HG03066 (cell line): ENCODE data around the gene OBP2A.
"Not testable (repeated sequence)": the region's sequence is repeated elsewhere in the genome, so short reads cannot be mapped to it uniquely, and the experiment has no call there.

ENCODE experiments used
- ATAC-seq: cut with Tn5 transposase; IDR thresholded peaks from one replicate; pipeline ENCODE4 v1.9.1; 2021; ENCODE audit warnings: low read depth; ENCODE audit not compliant: unreplicated experiment

Gene OBP2A

GRCh38 chr9:135509458-135509857, 36.5 kb upstream of the OBP2A start:
- ATAC-seq: no peak

GRCh38 chr9:135512241-135512603, 33.7 kb upstream of the OBP2A start:
- ATAC-seq: no peak

GRCh38 chr9:135512904-135513303, 33.0 kb upstream of the OBP2A start:
- no peak for ATAC-seq

GRCh38 chr9:135513351-135513846, 32.5 kb upstream of the OBP2A start:
- ATAC-seq: no peak

GRCh38 chr9:135513906-135514305, 32.0 kb upstream of the OBP2A start:
- not testable (repeated sequence) for ATAC-seq

GRCh38 chr9:135514342-135515082, 31.4 kb upstream of the OBP2A start:
- ATAC-seq: no peak

GRCh38 chr9:135515083-135515951, 30.6 kb upstream of the OBP2A start:
- no peak for ATAC-seq

GRCh38 chr9:135516132-135516860, 29.6 kb upstream of the OBP2A start:
- ATAC-seq: no peak

GRCh38 chr9:135517407-135517822, 28.5 kb upstream of the OBP2A start:
- ATAC-seq: no peak

GRCh38 chr9:135519179-135519971, 26.6 kb upstream of the OBP2A start:
- ATAC-seq: no peak

GRCh38 chr9:135520916-135521607, 24.9 kb upstream of the OBP2A start, which contains the start of gene LCN1:
Gene LCN1, plus strand, starts transcription at chr9:135521440. Its CDS starts 58 bp downstream, at chr9:135521498.
- no peak for ATAC-seq

GRCh38 chr9:135521608-135522095, 24.3 kb upstream of the OBP2A start:
- ATAC-seq: no peak

- no peak for ATAC-seq
These were observed 23.6 kb upstream of the OBP2A start for GRCh38 chr9:135522137-135522877.

GRCh38 chr9:135522931-135523330, 23.0 kb upstream of the OBP2A start:
- ATAC-seq: no peak

GRCh38 chr9:135523521-135524129, 22.3 kb upstream of the OBP2A start:
- no peak for ATAC-seq

- ATAC-seq: no peak
These were observed 21.6 kb upstream of the OBP2A start for GRCh38 chr9:135524130-135524861.

GRCh38 chr9:135525241-135526088, 20.5 kb upstream of the OBP2A start:
- ATAC-seq: no peak
